Right atrium auricular region (tissue), 2 donors: Measurements from ENCODE around the gene FOXD4L5. TPM values are rescaled to one million over a fixed set of nuclear protein-coding genes. Genes with fewer than 3 reads are reported as not detected.
"Not testable (repeated sequence)": the region's sequence is repeated elsewhere in the genome, so short reads cannot be mapped to it uniquely, and the experiment has no call there.

Experiments
- DNase-seq: peaks from one replicate; pipeline ENCODE4 v3.0.0-alpha.2; 2019; ENCODE audit warnings: low spot score
- H3K27ac ChIP-seq, 2 donors: fragments of 200-600 bp; sonication (generic); 1 replicate in 1 of 2; 2 replicates in 1 of 2; pipeline ENCODE4 v1.5.1; 2016 to 2019
- H3K27me3 ChIP-seq, 2 donors: fragments of 200-600 bp; sonication (generic); one replicate each; pipeline versions ENCODE4 v1.5.1 to v1.6.0; 2017 to 2019
- H3K36me3 ChIP-seq: fragments of 200-600 bp; sonication (generic); one replicate; pipeline ENCODE4 v1.5.1; 2016
- H3K4me1 ChIP-seq, 2 donors: fragments of 200-600 bp; sonication (generic); one replicate each; pipeline versions ENCODE4 v1.5.1 to v1.6.0; 2017 to 2019
- H3K4me3 ChIP-seq, 2 donors: fragments of 200-600 bp; sonication (generic); 1 replicate in 1 of 2; 2 replicates in 1 of 2; pipeline ENCODE4 v1.5.1; 2017 to 2019; ENCODE audit warnings: mild to moderate bottlenecking in 1 of 2, moderate library complexity in 1 of 2
- H3K9me3 ChIP-seq, 2 donors: fragments of 200-600 bp; sonication (generic); one replicate each; pipeline ENCODE4 v1.5.1; 2019
- total RNA-seq, 2 donors: library from RNA; depleted of rRNA; stranded (reverse); fragments of >200 nt; gene quantifications; one replicate each; pipeline ENCODE4 v1.1.0, GENCODE V29; 2016

Gene FOXD4L5
- not detected for total RNA-seq

DNA sequence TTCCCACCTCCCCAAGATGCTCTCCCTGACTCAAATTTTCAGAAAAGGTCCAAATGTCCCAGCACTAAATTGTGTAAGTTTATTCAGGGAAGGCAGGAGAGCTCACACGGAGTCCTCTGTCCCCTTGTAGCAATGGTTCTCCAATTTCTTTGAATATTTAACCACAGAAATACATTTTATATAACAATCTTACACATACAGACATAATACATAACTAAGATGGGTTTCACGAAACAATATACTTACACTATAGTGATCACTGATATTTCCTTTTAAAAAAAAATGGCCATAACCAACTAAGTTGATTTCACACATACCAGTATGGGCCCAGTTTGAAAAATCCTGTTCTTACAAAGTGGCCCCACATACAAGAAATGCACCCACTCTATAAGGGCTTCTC is at the start of gene FOXD4L5:
FOXD4L5 (minus strand) TSS at position 101 of the 400 bp plus-strand sequence. CDS start 832 bp downstream, outside the sequence.
- not testable (repeated sequence) for H3K27ac ChIP-seq, H3K4me1 ChIP-seq, DNase-seq, H3K9me3 ChIP-seq, H3K36me3 ChIP-seq, H3K4me3 ChIP-seq, H3K27me3 ChIP-seq

DNA sequence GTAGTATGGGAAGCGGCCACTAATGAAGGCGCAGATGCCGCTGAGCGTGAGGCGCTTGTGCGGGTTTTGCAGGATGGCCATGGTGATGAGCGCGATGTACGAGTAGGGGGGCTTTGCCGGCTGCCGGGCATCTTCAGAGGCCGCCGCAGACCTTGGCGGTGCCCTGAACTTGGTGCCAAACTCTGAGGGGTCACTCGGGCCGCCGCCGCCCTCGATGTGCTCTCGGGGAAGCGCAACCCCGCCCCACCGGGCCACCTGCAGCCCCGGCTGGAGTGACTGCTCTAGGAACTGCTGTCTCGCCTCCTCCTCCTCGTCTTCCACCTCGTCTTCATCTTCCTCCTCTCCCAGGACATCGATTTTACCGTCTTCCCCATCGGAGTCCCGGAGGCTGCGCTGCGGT is 1.1 kb downstream of the FOXD4L5 start:
- not testable (repeated sequence) for H3K4me3 ChIP-seq, H3K4me1 ChIP-seq, H3K36me3 ChIP-seq, H3K27ac ChIP-seq, DNase-seq, H3K27me3 ChIP-seq, H3K9me3 ChIP-seq

DNA sequence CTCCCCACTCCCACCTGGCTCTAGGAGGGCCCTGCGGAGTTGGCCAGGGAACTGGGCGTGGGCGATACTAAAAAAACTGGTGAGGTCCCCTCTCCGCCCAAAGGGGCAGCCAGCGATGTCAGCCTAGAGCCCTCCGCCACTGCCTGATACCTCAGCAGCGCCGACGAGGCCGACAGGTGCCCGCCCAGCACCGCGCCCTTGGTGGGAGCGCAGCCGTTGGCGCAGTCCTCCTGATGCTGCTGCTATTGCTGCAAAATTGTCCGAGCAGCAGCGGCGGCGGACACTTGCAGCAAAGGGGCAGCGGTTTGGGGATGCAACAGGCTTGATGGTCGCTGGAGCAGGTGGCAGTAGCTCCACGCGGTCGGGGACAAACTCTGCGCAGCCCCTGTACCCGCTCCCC is 2.0 kb downstream of the FOXD4L5 start:
- H3K9me3 ChIP-seq, H3K27ac ChIP-seq, H3K4me3 ChIP-seq, H3K27me3 ChIP-seq, DNase-seq, H3K36me3 ChIP-seq, H3K4me1 ChIP-seq: not testable (repeated sequence)
